ENCODE measurements around the gene CEP112. TPM values are rescaled to one million over a fixed set of nuclear protein-coding genes. Genes with fewer than 3 reads are reported as not detected.

CEP112 gene
- total RNA-seq, 1 donor from 2014 or later: 10.8 TPM

GRCh38 chr17:65925606-65926307 is 266.2 kb downstream of the CEP112 start:
- DNase-seq: no peak

DNA sequence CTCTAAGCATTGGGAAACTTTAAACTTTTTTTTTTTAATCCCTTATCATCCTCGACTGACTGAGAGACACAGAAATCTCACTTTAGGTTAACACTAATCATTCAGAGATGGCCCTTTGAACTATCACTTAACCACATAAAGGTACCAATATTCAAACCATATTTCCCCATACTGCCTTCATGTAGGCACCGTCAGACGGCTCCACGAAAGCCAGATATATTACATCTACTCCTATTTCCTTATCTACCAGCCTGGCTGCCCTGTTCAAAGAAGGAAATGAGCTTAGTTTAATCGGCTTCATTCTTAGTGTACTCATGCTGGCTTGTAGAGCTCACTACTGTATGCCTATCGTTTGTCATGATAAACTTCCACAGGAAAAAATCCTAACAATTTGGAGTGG is 270.9 kb downstream of the CEP112 start:
- DNase-seq: no peak

- DNase-seq: no peak
Measured at GRCh38 chr17:65918916-65919315, 273.0 kb downstream of the CEP112 start.

GRCh38 chr17:65918500-65918899 is 273.4 kb downstream of the CEP112 start:
- no peak for DNase-seq

DNA sequence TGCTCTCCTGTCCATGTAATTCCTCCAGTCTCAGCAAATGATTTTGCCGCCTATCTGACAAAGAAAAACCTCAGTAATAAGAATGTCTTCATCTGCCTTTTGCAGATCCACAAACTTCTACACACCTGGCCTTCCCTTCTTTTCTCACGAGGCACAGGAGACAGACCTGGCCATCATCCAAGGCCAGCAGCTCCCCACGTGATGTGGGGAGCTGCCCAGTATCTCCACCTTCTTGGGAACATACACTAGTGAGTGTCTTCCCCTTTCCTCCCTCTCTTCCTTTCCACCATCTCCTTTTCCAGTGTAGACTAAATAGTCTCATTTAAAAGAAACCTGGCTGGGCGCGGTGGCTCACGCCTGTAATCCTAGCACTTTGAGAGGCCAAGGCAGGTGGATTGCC is 274.4 kb downstream of the CEP112 start:
- no peak for DNase-seq

GRCh38 chr17:65916425-65916824 is 275.5 kb downstream of the CEP112 start:
- no peak for DNase-seq

- no peak for DNase-seq
Measured at GRCh38 chr17:65914784-65915342, 277.1 kb downstream of the CEP112 start.

- no peak for DNase-seq
Measured at GRCh38 chr17:65913326-65913850, 278.5 kb downstream of the CEP112 start.

DNA sequence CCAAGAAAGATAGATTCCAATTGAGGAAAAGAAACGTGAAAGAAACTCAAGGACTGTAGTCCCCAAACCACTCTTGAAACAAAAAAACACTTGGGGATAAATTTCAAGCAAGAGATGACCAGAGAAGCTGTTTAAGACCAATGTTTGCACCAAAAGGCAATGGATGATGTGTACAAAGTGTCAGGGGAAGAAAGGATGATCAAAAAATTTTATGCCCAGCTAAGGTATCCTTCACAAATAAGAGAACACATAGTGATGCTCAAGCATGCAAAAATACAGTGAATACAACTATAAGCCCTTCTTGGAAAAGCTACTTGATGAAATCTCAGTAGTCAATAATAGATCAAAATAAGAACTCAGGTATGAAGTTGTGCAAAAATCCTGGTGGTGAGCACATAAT is 281.1 kb downstream of the CEP112 start:
- no peak for DNase-seq

DNA sequence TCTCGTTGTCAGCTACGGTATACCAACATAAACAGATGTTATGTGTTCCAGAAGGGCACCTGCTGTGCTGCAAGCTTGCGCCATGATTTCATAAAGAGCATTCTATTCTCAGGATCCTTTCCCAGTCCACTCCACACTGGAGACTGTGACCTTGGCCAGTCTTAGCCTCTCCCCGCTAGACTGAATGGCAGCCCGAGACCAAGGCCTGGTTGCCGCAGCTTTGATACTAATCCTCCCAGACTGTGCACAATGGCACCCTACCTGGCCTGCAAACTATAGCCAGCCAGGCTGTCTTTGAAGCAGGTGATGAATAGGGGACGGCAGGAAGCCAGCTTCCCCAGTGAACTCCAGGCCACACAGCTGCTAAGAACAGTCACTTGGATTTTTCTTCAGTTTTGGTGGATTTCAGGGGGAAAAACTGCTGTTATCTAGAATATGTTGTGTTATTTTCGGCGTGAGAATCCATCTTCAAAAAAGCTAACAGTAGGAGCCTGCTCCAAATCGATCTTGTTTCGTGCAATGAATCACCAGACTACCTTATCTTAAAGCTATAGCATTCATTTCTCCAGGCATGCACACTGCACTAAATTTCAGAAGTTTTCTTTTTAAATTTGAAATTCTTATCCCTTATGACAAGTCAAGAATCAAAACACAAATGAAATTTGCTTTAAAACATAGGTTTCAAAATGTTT is 289.0 kb downstream of the CEP112 start:
- DNase-seq: no peak

DNA sequence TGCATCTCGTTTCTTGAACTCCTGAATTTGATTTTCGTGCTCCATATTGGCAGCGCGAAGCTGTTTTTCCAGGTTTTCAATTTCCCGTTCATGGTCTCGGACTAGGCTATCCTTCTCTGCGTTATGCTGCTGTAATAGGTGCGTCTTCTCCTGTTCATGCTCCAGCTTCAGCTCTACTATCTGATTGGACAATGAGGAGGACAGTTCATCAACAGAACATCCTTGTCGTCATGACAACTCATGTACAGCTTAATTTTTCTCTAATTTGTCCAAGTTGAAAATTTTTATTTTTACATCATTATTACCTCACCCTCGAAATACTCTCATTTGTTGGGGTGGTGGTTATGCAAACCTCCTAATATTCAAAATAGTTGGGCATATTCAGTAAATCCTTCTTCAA is 289.8 kb downstream of the CEP112 start:
- no peak for DNase-seq

DNA sequence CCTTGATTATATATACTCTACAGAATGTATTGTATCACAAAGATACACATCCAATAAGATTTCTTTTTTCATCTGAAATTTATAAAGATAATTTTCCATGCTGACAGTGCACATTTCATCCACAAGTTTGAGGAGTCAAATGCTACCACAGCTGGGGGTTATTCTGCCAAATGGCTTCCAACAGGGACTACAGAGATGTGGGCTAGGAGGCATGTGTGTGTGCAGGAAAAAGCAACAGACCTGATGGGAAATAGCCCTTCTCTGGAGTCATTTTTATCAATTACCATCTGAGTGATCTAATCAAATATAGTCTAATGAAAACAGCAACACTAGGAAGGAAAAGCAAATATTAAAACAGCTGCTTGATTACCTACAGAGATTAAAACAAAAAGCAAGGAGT is 290.5 kb downstream of the CEP112 start:
- no peak for DNase-seq

- DNase-seq: no peak
Measured at GRCh38 chr17:65900216-65900615, 291.7 kb downstream of the CEP112 start.

DNA sequence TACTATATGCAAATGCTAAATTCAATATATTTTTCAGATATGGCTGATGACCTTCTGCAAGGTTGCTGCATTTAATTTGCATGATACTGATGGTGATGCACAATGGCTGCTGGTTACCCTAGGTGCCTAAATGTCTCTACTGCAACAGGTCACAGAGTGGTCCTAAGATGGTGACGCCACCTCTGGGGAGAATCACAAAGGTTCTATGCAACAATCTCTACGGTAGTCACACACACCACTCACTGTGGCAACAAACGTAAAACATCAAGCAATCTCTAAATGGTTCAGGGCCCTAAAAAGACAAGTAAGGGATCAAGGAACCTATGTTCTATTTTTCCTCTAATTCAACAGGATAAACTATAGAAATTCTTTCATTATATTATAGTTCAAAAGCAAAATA is 293.3 kb downstream of the CEP112 start:
- no peak for DNase-seq

DNA sequence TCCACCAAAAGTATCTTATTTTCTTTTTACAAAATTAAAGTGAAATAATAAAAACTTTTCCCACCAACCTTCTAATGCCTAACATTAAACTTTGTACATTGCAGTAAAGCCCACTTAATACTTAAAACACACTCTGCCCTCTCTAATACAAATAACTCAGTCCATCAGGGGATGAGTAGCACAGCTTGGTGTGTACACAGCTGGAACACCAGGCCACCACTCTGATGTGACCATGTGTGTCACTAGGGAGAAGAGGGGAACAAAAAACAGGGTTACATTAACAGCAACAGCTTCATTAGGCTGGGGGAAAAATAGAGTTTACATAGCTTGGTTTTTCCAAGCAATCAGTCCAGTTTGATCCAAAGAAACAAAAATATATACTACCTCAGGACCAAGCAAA is 295.0 kb downstream of the CEP112 start:
- DNase-seq: no peak

DNA sequence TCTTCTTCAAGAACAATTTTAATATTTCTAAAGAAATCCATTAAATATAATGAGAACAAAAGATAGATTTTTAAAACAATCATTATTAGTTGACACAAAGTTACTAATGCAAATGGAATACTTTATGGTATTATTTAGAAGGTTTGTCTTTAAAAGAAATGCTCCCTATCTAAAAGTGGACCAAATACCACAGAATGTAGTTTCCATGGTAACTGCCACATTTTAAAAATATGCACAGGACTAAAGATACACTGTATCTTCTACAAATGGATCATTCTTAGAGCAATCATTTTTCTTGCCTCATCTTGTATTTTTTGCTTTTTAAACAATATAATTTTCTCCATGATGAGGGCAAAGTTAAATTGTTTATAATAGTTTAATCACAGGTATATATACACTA is 296.0 kb downstream of the CEP112 start:
- DNase-seq: no peak

- no peak for DNase-seq
Measured at GRCh38 chr17:65893692-65894279, 298.1 kb downstream of the CEP112 start.

DNA sequence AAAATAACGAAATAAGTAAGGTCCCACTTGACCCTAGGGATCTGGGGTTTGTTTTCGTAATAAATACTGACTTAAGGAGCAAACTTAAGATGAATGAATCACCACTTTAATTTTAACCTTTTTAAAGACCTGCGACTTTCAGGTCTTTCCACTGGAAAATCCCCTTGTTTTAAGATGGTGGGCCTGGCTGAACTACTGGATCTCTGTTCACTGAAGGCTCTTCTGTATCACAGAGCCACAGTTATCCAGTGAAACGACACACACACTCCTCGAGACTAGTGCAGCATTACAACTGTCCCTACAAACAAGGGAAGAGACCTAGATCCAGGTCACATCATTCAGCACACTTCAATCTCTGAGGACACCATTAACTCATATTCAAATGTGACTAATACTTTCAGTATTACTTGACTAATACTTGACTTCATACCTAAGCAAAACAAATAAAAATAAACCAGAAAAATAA is 299.0 kb downstream of the CEP112 start:
- no peak for DNase-seq

DNA sequence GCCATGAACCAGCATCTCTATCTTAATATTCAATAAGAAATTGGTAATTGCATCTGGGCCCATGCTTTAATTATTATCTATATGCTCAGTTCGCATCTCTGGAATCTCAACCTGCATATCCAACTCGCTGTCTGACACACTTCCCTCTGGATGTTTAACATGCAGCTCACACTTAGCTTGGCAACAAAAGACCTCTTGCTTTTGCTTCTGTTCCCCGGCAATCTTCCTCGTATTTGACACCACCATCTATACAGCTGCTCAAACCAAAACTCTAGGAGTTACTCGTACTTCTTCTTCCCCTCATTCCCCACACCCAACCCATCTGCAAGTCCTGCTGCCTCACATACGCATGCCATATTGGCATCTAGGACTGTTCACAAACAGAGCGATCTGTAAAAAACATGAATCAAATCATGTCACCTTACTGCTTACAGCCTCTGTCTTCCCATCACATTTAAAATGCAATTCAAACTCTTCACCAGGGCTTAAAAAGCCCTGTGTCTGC is 300.6 kb downstream of the CEP112 start:
- no peak for DNase-seq

- no peak for DNase-seq
Measured at GRCh38 chr17:65888649-65889048, 303.3 kb downstream of the CEP112 start.

- no peak for DNase-seq
Measured at GRCh38 chr17:65886315-65887245, 305.4 kb downstream of the CEP112 start.

Measured in occipital lobe (tissue), 2 donors.